Stimulated activated CD4-positive, alpha-beta T cell treated with anti-CD3 and anti-CD28 coated beads, Interleukin-15, amount 100 ng/mL, for 48 hours (primary cell): ENCODE data around the gene PLCH2.

Experiments used
- DNase-seq, 2 donors: peaks; one replicate each; pipeline ENCODE4 v3.0.0-alpha.2; 2020; ENCODE audit warnings: low read depth in 2 of 2

The PLCH2 gene

GRCh38 chr1:2462819-2463218, 13.3 kb upstream of the PLCH2 start:
- no peak for DNase-seq

- no peak for DNase-seq
Observed at GRCh38 chr1:2463396-2463795, 12.7 kb upstream of the PLCH2 start.

- no peak for DNase-seq
Observed at GRCh38 chr1:2465371-2466269, 10.5 kb upstream of the PLCH2 start.

- no peak for DNase-seq
Observed at GRCh38 chr1:2466270-2466665, 9.8 kb upstream of the PLCH2 start.

- peak in 1 of 2 donors; percentile 7 for DNase-seq
Observed at GRCh38 chr1:2466958-2467554, 9.0 kb upstream of the PLCH2 start.

GRCh38 chr1:2468041-2468472, 8.0 kb upstream of the PLCH2 start:
- no peak for DNase-seq

- no peak for DNase-seq
Observed at GRCh38 chr1:2468540-2468939, 7.5 kb upstream of the PLCH2 start.

GRCh38 chr1:2469103-2469940, 6.8 kb upstream of the PLCH2 start:
- no peak for DNase-seq

GRCh38 chr1:2470290-2471158, 5.6 kb upstream of the PLCH2 start:
- no peak for DNase-seq

GRCh38 chr1:2471159-2471471, 5.0 kb upstream of the PLCH2 start:
- no peak for DNase-seq

GRCh38 chr1:2471587-2472001, 4.5 kb upstream of the PLCH2 start:
- no peak for DNase-seq

- DNase-seq: no peak
Observed at GRCh38 chr1:2472109-2472508, 4.0 kb upstream of the PLCH2 start.

GRCh38 chr1:2472561-2473177, 3.4 kb upstream of the PLCH2 start:
- DNase-seq: no peak

- no peak for DNase-seq
Observed at GRCh38 chr1:2473198-2473597, 2.9 kb upstream of the PLCH2 start.

- DNase-seq: no peak
Observed at GRCh38 chr1:2474104-2474844, 1.8 kb upstream of the PLCH2 start.

- DNase-seq: no peak
Observed at GRCh38 chr1:2474933-2475371, 1.1 kb upstream of the PLCH2 start.

- DNase-seq: no peak
Observed at GRCh38 chr1:2475571-2475970, 518 bp upstream of the PLCH2 start.

- DNase-seq: no peak
Observed at GRCh38 chr1:2477309-2477708, 1.2 kb downstream of the PLCH2 start.

GRCh38 chr1:2477791-2478499, 1.9 kb downstream of the PLCH2 start:
- no peak for DNase-seq

- no peak for DNase-seq
Observed at GRCh38 chr1:2479186-2479585, 3.1 kb downstream of the PLCH2 start.
